Liver (tissue), 3 donors: Measurements from ENCODE around the gene TMEM39B.

Experiments used
- CTCF ChIP-seq: fragments of 150-350 bp; IDR thresholded peaks from 2 replicates; pipeline ENCODE4 v1.5.1; 2017; ENCODE audit warnings: improper control_type of control experiment, low read depth, low read length; ENCODE audit not compliant: missing input control
- FOXA2 ChIP-seq: IDR thresholded peaks from 2 replicates; pipeline ENCODE4 v1.6.1; 2016; ENCODE audit warnings: antibody characterized with exemption
- RAD21 ChIP-seq, 2 donors: IDR thresholded peaks; 2 replicates each; pipeline ENCODE4 v1.6.1; 2016; ENCODE audit warnings: antibody characterized with exemption in 2 of 2, mild to moderate bottlenecking in 2 of 2
- REST ChIP-seq: IDR thresholded peaks from 2 replicates; pipeline ENCODE4 v1.6.1; 2016; ENCODE audit warnings: antibody characterized with exemption, mild to moderate bottlenecking
- TAF1 ChIP-seq: conservative IDR thresholded peaks from 2 replicates; pipeline ENCODE4 v1.6.1; 2016; ENCODE audit warnings: antibody characterized with exemption, mild to moderate bottlenecking
- donor health status: healthy.
- donor health status: healthy.

- TF ChIP-seq TAF1 (no peak), RAD21 (IDR thresholded peaks at IDR 0.05) (peak; percentile 64 to 73), CTCF (peak; percentile 20), REST (peak; percentile 73), FOXA2 (peak; percentile 97)
Observed at GRCh38 chr1:32104127-32104526, 31.4 kb downstream of the TMEM39B start.
